ENCODE measurements around the gene APOA4.

GRCh38 chr11:116791002-116791812 is 31.9 kb downstream of the APOA4 start:
- peak; percentile 82 to 92 (median 89) for TF ChIP-seq CTCF (IDR thresholded peaks at IDR 0.05 in 2 of 3, conservative IDR thresholded peaks at IDR 0.05 in 1 of 3; ENCODE audit: borderline replicate concordance in 1 of 3, insufficient read depth in 1 of 3, low read depth in 2 of 3, low read length in 2 of 3)
- no peak for TF ChIP-seq POLR2A (IDR thresholded peaks at IDR 0.05; ENCODE audit: borderline replicate concordance, extremely low read depth, insufficient read depth, insufficient read length)
- TF ChIP-seq REST (IDR thresholded peaks at IDR 0.05; ENCODE audit: low read depth) = no peak
- no peak for TF ChIP-seq POLR2AphosphoS5 (IDR thresholded peaks at IDR 0.05; ENCODE audit: low read depth, low read length)
